A673 (cell line): Measurements from ENCODE around the gene CHRNB4.

ENCODE experiments used
- EZH2 ChIP-seq: fragments of 200-600 bp; sonication (generic); IDR thresholded peaks from 2 replicates; pipeline ENCODE4 v1.6.1; 2017; ENCODE audit warnings: borderline replicate concordance, low read depth, mild to moderate bottlenecking, mixed read lengths, antibody characterized with exemption, low read length; ENCODE audit not compliant: poor library complexity, severe bottlenecking
- TF ChIP-seq, protein P1 (sequence below): fragments of 300-800, 200-600 bp; sonication (generic); conservative IDR thresholded peaks from 2 replicates; pipeline ENCODE4 v1.5.1; 2017; ENCODE audit warnings: low read depth, mild to moderate bottlenecking, antibody characterized with exemption, low read length, moderate library complexity, mixed read lengths

DNA sequence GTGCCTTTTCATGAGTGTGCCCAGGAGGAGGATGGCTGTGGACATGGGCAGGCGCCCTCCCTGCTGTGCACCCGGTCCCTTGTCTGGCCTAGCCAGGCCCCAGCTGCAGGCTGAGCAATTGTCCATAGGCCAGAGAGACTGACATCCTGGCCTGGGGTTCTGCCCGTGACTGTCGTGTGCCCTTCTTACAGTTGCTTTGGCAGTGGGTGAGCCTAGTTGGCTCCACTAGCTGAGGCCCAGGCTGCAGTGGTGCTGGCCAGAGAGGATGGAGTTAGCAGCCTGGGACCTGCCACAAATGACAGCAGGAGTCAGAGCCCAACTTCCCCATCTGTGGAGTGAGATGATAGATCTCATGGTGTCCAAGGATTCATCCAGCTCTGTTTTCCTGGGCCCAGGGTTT is 9.0 kb upstream of the CHRNB4 start:
- TF ChIP-seq, protein P1, sequence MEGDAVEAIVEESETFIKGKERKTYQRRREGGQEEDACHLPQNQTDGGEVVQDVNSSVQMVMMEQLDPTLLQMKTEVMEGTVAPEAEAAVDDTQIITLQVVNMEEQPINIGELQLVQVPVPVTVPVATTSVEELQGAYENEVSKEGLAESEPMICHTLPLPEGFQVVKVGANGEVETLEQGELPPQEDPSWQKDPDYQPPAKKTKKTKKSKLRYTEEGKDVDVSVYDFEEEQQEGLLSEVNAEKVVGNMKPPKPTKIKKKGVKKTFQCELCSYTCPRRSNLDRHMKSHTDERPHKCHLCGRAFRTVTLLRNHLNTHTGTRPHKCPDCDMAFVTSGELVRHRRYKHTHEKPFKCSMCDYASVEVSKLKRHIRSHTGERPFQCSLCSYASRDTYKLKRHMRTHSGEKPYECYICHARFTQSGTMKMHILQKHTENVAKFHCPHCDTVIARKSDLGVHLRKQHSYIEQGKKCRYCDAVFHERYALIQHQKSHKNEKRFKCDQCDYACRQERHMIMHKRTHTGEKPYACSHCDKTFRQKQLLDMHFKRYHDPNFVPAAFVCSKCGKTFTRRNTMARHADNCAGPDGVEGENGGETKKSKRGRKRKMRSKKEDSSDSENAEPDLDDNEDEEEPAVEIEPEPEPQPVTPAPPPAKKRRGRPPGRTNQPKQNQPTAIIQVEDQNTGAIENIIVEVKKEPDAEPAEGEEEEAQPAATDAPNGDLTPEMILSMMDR = no peak
- TF ChIP-seq EZH2 = no peak
